Nephron (organoid): ENCODE data around the gene FSCN2.

Experiments
- H3K27ac Mint-ChIP-seq, 3 experiments: 2 replicates each; pipeline ENCODE4 v1.8.0; 2020; ENCODE audit warnings: mixed read lengths in 3 of 3, mild to moderate bottlenecking in 2 of 3, moderate library complexity in 1 of 3
- H3K27me3 Mint-ChIP-seq: 2 replicates; pipeline ENCODE4 v1.8.0; 2021; ENCODE audit warnings: low read depth, mild to moderate bottlenecking, moderate library complexity, mixed read lengths
- H3K36me3 Mint-ChIP-seq: 2 replicates; pipeline ENCODE4 v1.8.0; 2020; ENCODE audit warnings: low read depth, mixed read lengths
- H3K4me1 Mint-ChIP-seq: 2 replicates; pipeline ENCODE4 v1.8.0; 2020; ENCODE audit warnings: mixed read lengths
- H3K4me3 Mint-ChIP-seq, 3 experiments: 2 replicates each; pipeline ENCODE4 v1.8.0; 2020; ENCODE audit warnings: mild to moderate bottlenecking in 3 of 3, mixed read lengths in 3 of 3, moderate library complexity in 2 of 3
- H3K9me3 Mint-ChIP-seq: 2 replicates; pipeline ENCODE4 v1.8.0; 2020; ENCODE audit warnings: mixed read lengths
- TF ChIP-seq, protein P1 (sequence below), 3 experiments: fragments of 200-600 bp; sonication (generic); IDR thresholded peaks; one replicate each; pipeline ENCODE4 v1.5.0; 2021; ENCODE audit warnings: antibody characterized with exemption in 3 of 3; ENCODE audit not compliant: unreplicated experiment in 3 of 3

Gene FSCN2

DNA sequence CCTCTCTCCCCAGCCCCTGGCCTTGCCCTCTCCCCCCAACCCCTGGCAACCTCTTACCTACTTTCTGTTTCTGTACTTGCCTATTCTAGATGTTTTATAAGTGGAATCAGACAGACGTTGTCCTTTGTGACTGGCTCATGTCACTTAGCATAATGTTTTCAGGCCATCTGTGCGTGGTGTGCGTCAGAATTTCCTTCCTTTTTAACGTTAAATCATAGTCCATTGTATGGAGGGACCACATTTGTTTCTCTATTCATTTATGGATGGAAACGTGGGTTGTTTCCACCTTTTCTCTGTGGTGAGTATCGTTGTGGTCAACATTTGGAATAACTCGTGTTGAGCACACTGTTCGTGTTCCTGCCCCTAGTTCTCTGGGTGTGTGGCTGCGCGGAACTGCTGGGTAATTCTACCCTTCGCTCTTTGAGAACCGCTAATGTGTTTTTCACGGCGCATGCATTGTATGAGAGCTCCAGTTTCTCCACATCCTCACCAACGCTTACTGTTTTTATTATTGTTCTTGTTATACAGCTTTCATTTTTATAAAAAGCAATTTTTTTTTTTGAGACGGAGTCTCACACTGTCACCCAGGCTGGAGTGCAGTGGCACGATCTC lies 41.9 kb upstream of the FSCN2 start:
- Mint-ChIP-seq H3K36me3 (no peaks in the 10 kb centered on the region), H3K9me3 (no peaks in the 10 kb centered on the region), H3K4me3 (peak overlapping the region; percentile 37 to 56 (median 48)), H3K27me3 (peaks cover 9% of the 10 kb centered on the region), H3K27ac (peak overlapping the region; percentile 11 to 74 (median 68)), H3K4me1 (peaks cover 35% of the 10 kb centered on the region)
- TF ChIP-seq, protein P1, sequence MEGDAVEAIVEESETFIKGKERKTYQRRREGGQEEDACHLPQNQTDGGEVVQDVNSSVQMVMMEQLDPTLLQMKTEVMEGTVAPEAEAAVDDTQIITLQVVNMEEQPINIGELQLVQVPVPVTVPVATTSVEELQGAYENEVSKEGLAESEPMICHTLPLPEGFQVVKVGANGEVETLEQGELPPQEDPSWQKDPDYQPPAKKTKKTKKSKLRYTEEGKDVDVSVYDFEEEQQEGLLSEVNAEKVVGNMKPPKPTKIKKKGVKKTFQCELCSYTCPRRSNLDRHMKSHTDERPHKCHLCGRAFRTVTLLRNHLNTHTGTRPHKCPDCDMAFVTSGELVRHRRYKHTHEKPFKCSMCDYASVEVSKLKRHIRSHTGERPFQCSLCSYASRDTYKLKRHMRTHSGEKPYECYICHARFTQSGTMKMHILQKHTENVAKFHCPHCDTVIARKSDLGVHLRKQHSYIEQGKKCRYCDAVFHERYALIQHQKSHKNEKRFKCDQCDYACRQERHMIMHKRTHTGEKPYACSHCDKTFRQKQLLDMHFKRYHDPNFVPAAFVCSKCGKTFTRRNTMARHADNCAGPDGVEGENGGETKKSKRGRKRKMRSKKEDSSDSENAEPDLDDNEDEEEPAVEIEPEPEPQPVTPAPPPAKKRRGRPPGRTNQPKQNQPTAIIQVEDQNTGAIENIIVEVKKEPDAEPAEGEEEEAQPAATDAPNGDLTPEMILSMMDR (IDR thresholded peaks at IDR 0.05; ENCODE audit: unreplicated experiment in 3 of 3): no peak

DNA sequence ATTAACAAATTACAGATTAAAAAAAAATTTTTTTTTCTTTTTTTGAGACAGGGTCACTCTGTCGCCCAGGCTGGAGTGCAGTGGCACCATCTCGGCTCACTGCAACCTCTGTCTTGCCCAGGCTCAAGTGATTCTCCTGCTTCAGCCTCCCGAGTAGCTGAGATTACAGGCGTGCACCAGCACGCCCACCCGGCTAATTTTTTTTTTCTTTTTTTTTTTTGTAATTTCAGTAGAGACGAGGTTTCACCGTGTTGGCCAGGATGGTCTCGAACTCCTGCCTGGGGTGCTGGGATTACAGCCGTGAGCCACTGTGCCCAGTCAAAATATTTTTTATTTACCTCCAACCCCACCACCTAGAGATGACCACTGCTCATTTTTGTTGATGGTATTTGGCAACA lies 41.1 kb upstream of the FSCN2 start:
- TF ChIP-seq, protein P1 (IDR thresholded peaks at IDR 0.05; ENCODE audit: unreplicated experiment in 3 of 3): no peak
- Mint-ChIP-seq H3K4me3 (peak overlapping the region; percentile 65 to 69 (median 67)), H3K36me3 (no peaks in the 10 kb centered on the region), H3K27me3 (peaks cover 12% of the 10 kb centered on the region), H3K27ac (peak overlapping the region in 2 of 3 experiments; percentile 33 to 51), H3K4me1 (peaks cover 33% of the 10 kb centered on the region), H3K9me3 (no peaks in the 10 kb centered on the region)

DNA sequence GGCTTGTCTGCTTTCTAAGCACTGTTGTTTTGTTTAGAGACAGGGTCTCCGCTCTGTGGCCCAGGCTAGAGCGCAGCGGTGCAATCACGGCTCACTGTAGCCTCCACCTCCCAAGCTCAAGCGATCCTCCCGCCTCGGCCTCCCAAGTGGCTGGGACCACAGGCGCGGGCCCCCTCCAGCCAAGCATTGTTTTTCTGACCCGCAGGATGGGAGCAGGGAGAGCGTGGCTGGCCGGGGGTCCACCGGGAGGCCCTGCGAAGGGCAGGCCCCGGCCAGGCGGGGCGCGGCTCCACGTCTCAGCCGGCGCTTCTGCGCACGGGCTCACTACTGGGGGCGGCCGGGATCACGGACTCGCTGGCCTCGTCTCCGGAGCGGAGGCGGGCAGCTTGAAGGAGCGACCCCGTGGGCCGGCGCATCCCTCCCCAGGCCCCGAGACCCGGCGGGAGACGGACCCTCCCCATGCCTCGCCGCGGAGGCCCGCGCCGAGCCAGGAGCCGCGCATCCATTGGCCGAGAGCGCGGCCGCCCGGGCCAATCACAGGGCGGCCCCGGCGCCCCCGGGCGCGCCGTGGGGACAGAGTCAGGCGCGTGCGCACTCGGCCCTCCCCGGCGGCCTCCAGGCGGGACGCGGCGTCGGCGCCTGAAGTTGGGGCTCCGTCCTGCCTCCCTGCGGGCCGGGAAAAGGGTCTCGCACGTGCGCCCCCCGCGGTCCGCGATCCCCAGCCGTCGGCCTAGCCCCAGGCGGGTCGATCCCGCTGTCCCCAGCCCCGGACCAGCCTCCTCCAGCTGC lies 40.5 kb upstream of the FSCN2 start:
- Mint-ChIP-seq H3K36me3 (no peaks in the 10 kb centered on the region), H3K4me1 (peaks cover 31% of the 10 kb centered on the region), H3K4me3 (peak overlapping the region; percentile 65 to 69 (median 67)), H3K27ac (peak overlapping the region in 2 of 3 experiments; percentile 33 to 51), H3K9me3 (no peaks in the 10 kb centered on the region), H3K27me3 (peaks cover 18% of the 10 kb centered on the region)
- TF ChIP-seq, protein P1 (IDR thresholded peaks at IDR 0.05; ENCODE audit: unreplicated experiment in 3 of 3): no peak

DNA sequence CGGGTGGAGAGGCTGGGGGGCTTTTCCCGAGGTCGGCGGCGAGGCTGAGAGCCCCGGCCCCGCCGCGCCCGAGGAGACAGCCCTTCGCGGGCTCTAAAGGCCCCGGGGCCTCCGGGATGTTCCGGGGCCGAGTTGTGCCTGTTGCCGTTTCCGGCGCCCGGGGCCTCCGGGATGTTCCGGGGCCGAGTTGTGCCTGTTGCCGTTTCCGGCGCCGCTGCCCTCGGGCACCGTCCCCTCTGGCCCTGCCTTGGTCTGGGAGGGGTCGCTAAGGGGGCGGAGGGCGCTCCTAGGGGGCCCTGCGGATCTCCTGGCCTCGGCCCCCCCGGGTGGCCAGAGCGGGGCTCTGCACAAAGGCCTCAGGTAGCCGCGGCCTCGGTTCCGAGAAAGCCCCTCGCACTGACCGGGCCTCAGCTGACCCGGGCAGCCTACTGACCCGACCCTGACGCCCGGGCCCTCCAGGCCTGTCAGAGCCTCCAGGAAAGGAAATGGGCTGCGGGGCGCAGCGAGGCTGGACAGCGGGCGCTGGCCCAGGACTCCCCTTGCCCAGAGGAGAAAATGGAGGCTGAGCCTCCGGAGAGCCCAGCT lies 39.8 kb upstream of the FSCN2 start:
- Mint-ChIP-seq H3K4me1 (peaks cover 27% of the 10 kb centered on the region), H3K27ac (no peak overlapping the region), H3K27me3 (peaks cover 21% of the 10 kb centered on the region), H3K9me3 (no peaks in the 10 kb centered on the region), H3K36me3 (no peaks in the 10 kb centered on the region), H3K4me3 (peak overlapping the region in 1 of 3 experiments; percentile 17)
- TF ChIP-seq, protein P1 (IDR thresholded peaks at IDR 0.05; ENCODE audit: unreplicated experiment in 3 of 3): no peak

DNA sequence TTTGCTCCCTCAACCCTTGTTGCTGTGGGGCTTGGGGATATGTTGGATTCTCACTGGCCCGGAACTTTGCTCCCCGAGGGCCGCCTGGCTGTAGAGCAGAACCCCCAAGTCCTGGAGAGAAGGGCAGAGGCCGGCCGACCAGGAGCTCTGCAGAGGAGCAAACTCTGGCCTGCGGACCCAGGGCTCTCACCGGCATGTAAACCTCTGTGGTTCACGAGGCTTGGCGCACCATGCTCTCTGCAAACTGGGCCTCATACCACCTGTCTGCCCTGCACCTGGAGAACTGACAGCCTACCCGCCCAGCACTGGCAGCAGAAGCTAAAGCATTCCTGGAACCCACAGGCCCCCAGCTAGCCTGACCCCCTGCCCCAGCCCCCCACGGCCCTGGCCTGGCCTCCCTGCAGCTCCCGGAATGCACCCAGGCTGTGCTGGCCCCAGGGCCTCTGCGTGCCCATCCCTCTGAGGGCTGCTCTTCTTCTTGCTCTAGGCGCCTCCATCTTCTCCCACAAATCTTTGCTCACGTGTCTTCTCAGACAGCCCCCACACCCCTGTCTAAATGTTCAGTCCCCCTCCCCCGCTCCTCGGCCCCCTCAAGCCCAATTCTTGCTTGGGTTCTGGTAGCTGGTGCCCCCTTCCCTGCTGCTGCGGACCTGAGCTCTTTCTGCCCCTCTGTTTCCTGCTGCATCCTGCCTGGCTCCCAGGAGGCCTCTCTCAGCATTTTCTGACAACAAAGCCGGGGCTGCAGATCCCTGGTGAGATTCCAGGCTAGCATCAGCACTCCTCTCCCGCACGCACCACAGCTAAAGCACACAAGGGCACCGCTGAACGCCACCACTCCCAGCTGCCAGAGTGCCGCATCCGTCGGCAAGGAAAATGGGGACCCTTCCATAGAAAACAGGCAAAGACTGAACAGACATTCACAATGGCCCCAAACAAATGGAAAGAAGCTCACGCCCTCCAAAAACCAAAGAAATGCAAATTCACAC lies 38.9 kb upstream of the FSCN2 start:
- Mint-ChIP-seq H3K4me3 (peak overlapping the region; percentile 81 to 90 (median 83)), H3K27ac (peak overlapping the region; percentile 83 to 95 (median 92)), H3K4me1 (peaks cover 27% of the 10 kb centered on the region), H3K27me3 (peaks cover 21% of the 10 kb centered on the region), H3K9me3 (no peaks in the 10 kb centered on the region), H3K36me3 (no peaks in the 10 kb centered on the region)
- TF ChIP-seq, protein P1 (IDR thresholded peaks at IDR 0.05; ENCODE audit: unreplicated experiment in 3 of 3): no peak
